HL-60/S4 (cell line): ENCODE results near the gene LRP3.

Experiments used
- in situ Hi-C: fragments of 300-500 bp; cut with MboI; formaldehyde crosslinking; loops from 2 replicates; pipeline ENCODE4 v1.14.3; 2022; ENCODE audit warnings: low sequenced_read_pairs

LRP3 gene

DNA sequence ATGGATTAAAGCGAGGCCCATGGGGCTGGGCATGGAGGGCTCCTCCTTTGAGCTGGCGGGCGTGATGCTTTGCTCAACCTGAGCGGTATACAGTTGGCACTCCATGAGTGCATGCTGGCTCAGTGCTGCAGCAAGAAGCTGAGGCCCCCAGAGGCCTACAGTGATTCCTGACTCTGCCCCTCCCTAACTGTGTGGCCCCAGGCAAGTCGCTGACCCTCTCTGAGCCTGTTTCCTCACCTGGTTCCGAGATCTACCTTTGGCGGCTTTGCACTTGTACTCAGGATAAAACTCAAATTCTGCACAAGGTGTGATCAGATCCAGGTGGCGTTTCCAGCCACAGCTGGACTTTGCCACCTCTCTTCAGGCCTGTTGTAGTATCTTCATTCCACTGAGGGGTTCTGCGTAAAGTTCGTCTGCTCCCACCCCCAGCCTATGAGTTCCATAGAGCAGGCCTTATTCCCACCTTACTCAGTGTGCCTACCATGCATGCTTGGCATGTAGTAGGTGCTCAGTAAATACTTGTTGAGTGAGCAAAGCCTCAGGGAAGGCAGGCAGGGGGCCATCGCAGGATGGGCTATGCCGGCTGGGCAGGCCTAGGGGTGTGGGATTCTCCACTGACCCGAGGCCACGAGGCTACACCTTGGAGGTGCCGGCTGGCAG lies 7.9 kb downstream of the LRP3 start:
- in situ Hi-C loops = no loop called here

DNA sequence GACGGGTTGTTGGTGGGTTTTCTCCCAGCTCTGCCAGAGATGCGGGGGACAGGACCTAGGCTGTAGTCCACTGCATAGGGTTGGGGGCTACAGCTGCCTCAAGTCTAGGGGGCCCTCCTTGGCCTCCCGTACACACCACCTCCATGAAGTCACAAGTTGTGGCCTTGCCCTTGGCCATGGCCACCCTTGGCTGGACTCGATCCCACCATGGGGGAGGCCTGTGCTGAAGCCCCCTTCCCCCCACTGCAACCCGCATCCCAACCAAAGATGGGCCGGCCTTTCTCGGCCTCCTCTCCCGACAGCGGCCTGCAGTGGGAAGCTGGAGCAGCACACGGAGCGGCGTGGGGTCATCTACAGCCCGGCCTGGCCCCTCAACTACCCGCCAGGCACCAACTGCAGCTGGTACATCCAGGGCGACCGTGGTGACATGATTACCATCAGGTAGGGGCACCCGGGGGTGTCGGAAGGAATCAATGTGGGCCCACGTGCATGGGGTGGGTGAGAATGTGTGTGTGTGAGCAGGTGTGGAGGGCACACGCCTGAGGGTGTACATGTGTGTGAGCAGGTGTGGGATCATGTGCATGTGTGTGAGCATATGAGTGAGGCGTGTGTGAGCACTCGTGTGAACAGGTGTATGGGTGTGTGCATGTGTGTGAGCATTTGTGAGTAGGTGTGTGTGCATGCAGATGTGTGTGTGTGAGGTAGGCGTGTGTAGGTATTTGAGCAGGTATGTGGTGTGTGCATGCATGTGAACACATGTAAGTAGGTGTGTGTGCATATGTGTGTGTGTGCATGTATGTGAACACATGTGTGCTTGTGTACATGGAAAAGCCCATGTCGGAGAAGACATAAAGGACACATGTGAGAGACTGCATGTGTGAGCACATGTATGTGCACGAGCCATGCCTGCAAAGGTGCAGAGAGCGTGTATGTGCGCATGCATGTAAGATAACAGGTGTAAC lies 8.7 kb downstream of the LRP3 start:
- in situ Hi-C loops = no loop called here

DNA sequence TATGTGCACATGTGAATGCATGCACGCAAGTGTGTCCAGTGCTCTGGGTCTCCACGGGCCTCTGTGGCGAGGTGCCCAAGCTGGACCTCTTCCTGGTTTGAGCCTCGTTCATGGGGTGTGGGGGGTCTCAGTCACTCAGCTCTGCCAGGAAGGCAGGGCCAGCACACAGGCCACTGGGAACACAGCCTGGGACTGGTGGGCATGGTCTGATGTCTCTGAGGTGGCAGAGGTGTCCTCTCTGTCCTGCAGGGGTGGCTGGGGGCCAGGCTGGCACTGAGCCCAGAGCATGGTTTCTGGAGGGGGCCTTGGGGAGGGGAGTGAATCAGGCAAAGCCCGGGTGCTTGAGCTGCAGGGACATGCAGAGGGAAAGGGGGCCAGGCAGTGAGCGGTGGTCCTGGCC lies 9.4 kb downstream of the LRP3 start:
- in situ Hi-C loops = no loop called here

DNA sequence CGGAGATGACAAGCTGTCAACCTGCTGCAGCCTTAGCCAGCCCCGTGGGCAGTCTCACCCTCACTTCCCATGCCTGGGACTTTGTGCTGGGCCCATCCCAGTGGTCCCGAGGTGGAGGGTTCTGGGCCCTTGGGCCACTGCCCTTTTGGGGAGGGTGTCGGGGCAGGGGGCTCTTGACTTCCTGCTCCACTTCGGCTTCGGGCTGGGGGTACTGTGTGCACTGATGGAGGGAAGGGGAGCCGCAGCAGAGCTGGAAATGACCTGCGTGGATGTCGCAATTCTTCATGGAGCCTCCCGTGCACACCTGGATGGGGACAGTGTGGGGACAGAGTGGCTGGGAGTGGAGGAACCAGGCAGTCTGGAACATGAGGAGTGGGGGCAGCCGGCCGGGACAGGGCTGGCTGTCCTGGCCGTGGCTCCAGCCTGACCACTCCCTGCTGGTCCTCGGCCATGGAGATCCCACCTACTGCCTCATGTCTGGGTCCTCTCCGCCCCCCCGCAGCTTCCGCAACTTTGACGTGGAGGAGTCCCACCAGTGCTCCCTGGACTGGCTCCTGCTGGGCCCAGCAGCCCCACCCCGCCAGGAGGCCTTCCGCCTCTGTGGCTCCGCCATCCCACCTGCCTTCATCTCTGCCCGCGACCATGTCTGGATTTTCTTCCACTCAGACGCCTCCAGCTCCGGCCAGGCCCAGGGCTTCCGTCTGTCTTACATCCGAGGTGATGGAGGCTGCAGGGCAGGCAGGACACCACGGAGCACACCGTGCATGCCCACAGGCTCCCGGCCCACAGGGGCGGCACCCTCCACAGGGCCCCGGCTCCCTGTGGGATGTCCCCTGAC lies 10.2 kb downstream of the LRP3 start:
- in situ Hi-C loops = no loop called here

DNA sequence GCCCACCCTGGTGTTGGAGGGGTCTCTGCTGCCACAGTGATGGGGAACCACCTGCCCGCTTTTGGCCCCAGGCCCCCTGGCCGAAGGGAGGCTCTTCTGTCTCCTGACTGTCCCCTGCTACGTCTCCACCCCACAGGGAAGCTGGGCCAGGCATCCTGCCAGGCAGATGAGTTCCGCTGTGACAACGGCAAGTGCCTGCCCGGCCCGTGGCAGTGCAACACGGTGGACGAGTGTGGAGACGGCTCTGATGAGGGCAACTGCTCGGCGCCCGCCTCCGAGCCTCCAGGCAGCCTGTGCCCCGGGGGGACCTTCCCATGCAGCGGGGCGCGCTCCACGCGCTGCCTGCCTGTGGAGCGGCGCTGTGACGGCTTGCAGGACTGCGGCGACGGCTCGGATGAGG lies 11.0 kb downstream of the LRP3 start:
- in situ Hi-C loops = no loop called here

DNA sequence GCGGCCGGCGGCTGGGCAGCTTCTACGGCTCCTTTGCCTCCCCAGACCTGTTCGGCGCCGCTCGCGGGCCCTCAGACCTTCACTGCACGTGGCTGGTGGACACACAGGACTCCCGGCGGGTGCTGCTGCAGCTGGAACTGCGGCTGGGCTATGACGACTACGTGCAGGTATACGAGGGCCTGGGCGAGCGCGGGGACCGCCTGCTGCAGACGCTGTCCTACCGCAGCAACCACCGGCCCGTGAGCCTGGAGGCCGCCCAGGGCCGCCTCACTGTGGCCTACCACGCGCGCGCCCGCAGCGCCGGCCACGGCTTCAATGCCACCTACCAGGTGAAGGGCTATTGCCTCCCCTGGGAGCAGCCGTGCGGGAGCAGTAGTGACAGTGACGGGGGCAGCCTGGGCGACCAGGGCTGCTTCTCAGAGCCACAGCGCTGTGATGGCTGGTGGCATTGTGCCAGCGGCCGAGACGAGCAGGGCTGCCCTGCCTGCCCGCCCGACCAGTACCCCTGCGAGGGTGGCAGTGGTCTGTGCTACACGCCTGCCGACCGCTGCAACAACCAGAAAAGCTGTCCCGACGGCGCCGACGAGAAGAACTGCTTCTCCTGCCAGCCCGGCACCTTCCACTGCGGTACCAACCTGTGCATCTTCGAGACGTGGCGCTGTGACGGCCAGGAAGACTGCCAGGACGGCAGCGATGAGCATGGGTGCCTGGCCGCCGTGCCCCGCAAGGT lies 11.6 kb downstream of the LRP3 start:
- in situ Hi-C loops = no loop called here

DNA sequence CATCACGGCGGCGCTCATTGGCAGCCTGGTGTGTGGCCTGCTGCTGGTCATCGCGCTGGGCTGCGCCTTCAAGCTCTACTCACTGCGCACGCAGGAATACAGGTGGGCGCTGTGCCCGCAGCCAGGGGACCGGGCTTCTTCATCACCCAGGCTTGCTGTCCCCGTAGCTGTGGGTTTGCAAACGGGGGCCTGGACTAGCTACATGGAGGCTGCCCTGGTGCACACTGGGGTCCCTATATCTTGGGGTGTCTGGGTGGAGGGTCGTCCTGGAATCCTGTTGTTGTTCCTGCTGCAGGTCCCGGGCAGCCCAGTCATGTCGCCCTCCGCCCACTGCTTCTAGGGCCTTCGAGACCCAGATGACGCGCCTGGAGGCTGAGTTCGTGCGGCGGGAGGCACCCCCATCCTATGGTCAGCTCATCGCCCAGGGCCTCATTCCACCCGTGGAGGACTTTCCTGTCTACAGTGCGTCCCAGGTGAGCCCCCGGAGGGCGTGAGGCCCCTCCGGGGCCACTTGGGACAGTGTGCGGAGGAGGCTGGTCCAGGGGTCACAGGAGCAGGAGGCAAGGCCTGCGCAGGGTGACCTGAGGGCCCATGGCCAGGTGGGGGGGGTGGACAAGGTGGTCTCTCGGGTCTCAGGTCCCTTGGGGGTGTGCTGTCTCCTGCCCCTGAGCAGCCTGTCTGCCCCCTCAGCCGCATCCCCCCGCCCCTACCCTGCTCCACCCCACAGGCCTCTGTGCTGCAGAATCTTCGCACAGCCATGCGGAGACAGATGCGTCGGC lies 12.3 kb downstream of the LRP3 start:
- in situ Hi-C loops = no loop called here

DNA sequence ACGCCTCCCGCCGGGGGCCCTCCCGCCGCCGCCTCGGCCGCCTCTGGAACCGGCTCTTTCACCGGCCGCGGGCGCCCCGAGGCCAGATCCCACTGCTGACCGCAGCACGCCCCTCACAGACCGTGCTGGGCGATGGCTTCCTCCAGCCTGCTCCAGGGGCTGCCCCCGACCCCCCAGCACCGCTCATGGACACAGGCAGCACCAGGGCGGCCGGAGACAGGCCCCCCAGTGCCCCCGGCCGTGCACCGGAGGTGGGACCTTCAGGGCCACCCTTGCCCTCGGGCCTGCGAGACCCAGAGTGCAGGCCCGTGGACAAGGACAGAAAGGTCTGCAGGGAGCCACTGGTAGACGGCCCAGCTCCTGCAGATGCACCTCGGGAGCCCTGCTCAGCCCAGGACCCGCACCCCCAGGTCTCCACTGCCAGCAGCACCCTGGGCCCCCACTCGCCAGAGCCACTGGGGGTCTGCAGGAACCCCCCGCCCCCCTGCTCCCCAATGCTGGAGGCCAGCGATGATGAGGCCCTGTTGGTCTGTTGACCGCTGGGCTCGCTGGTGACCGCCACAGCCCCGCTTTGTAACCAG lies 13.0 kb downstream of the LRP3 start:
- in situ Hi-C loops = no loop called here

DNA sequence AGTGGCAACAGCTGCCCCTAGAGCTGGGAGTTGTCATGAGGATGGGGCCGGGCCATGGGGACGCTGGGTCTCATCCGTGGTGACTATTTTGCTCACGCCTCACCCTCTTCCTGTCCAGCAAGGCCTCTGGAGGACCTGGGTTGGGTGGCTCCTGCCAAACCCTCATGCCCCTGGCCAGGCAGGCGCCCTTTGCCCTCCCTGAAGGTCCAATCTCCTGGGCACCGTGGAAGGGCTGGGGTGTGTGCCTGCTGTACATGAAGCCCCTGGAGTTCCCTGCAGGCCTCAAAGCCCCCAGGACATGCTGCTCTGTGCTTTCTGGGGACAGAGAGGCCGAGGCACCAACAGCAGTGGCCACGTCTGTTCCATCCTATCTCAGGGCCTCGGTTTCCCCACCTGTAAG lies 13.8 kb downstream of the LRP3 start:
- in situ Hi-C loops = no loop called here

DNA sequence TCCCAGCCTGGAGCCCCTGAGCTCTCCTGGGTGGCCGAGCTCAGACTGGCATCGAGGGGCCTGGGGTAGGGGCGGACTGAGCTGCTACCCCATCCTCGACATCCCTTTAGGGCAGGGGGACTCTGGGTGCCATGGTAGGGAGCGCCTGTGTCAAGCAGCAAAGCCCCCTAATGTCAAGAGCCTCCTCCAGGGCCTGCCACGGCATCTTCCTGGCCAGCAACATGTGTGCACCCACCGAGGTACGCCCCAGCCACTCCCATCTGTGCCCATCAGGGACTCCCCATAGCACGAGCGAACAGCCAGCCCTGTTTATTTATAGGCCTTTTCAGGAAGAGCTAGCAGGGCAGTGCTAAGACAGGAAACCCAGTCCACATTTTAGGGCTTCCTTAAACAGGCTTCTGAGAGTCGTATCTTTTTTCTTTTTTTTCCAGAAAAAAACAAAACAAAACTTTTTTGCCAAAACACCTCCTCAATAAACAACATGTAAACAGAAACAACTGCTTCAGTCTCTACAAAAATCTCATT lies 14.3 kb downstream of the LRP3 start:
- in situ Hi-C loops = no loop called here

DNA sequence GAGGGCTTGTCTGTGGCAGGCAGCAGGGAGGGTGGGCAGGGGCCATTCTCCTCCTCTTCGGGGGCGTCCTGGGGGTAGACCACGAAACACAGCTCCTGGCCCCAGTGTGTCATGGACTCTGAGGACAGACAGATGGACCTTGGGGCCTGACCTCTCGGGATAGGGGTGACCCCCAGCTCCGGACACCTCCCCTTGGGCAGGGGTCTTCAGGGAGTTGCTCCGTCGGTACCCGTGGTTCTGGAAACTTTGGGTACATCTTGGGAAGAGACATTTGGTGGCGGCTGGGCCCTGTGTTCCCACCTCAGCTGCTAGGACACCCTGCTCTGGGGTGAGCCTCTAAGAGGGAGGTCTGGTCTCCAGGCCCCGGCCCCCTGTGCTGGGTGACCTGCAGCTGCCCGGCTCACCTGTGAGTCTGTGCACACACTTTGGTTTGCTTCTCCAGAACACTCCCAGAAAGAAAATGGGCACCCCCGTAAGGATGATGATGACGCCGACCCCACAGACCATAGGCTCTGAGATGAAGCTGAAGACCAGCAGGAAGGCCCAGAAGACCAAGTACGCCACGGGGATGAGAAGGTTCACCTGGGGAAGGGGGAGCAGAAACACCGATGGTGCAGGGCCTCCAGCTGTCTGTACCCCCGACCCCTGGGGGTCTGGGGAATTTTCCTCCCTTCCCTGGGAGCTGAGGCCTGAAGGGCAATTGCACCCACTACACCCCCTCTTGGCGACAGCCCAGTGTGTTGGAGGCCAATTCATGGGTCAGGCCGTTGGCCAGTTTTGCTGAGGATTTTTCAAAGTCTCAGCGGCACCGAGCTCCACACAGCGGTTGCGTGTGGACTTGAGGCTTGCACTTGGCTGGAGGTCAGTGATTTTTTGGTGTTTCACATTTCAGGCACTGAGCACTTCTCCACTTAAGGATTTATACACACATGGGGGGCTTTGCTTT lies 15.0 kb downstream of the LRP3 start:
- in situ Hi-C loops = no loop called here

DNA sequence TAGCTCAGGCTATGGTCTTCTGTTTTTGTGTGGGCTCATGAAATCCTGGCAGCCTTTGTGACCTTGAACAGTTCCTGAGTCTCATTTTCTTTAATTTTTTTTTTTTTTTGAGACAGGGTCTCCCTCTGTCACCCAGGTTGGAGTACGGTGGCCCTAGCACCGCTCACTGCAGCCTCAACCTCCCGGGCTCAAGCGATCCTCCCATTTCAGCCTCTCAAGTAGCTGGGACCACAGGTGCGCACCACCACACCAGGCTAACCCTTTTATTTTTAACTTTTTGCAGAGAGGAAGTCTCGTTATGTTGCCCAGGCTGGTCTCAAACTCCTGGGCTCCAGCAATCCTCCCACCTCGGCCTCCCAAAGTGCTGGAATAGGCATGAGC lies 15.7 kb downstream of the LRP3 start:
- in situ Hi-C loops = loop anchor here (10.0 kb wide), 1 partner anchor 555 kb away; no protein-coding TSS in a partner anchor

DNA sequence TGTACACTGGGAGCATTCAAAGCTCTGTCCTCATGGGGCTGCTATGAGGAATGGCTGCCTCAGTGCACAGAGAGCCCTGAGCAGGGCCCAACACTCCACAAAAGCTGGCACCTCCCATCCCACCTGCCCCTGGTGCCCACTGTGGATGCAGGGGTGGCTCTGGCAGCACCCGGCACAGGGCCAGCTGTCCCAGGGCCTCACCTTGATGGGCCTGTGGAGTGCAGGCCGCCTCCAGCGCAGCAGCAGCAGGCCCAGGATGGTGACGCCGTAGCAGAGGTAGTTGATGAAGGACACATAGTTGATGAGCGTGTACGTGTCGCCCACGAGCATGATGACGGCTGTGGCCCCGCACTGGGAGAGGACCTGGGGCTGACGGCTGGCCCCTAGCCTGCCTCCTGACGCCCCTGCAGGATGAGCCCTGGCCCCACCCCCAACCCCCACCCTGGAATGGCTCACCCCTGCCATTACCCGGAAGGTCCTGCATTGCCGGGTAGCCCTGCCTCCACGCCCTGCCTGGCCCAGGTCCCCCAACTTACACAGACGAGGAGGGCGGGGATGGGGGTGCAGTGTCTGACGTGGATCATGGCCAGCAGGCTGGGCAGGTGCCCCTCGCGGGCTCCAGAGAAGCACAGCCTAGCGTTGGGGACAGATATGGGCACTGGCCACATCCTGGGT lies 16.3 kb downstream of the LRP3 start:
- in situ Hi-C loops = loop anchor here (10.0 kb wide), 1 partner anchor 554 kb away; no protein-coding TSS in a partner anchor

DNA sequence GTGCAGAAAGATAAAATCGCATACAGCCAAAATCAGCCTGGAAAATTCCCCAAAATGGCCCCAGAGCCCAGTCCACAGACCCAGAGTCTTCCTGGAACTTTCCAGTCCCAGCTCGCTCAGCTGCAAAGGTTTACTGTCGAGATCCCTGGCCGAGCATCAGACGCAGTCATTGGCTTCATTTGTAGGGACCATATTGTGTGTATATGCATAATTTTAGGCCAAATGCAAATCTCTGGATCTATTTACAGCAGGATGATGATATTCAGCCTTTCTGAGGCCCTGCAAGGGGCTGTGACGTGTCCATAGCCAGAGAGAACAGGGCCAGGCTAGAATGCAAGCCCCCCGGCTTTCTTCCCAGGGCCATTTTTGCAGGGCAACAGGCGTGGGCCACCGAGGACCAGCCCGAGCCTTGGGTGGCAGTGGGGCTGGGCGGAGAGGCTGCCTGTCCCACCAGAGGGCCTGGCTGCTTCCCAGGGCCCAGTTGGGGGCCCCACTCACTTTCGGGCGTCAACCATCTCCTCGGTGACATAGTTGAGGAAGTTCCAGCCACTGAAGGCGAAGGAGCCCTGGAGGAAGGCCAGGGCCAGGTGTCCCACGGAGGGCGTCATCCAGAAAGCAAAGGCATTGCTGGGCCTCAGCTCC lies 17.8 kb downstream of the LRP3 start:
- in situ Hi-C loops = loop anchor here (10.0 kb wide), 1 partner anchor 553 kb away; no protein-coding TSS in a partner anchor

DNA sequence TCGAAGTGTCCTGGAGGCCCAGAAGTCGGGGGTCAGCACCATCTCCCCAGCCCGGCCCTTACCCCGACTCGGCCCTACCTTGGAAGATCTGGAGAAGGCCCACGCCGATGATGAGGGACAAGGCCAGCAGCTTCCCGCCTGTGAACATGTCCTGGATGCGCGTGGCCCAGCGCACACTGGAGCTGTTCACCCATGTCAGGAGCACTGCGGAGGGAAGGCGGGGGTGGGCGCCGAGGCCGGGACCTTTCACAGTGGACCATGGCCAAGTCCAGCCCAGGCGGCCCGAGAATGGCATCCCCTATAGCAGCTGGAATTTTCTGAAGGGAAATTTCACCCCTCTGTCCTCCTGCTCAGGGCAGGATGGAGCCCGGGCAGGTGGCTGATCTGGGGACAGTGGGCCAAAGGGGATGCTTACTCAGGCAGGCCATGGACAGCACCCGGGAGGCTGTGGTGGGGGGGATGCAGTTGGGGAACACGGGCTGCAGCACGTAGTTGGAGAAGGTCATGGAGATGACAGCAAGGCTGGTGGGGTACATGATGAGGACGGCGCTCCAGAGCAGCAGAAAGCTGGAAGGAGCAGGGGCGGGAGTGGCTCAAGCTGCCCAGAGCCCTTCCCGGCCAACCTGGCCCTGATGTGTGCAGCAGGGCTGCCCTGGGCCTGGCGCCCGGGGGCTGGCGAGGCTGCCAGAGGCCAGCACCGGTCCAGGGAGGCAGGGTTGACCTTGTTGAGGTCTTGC lies 18.5 kb downstream of the LRP3 start:
- in situ Hi-C loops = loop anchor here (10.0 kb wide), 1 partner anchor 552 kb away; no protein-coding TSS in a partner anchor

DNA sequence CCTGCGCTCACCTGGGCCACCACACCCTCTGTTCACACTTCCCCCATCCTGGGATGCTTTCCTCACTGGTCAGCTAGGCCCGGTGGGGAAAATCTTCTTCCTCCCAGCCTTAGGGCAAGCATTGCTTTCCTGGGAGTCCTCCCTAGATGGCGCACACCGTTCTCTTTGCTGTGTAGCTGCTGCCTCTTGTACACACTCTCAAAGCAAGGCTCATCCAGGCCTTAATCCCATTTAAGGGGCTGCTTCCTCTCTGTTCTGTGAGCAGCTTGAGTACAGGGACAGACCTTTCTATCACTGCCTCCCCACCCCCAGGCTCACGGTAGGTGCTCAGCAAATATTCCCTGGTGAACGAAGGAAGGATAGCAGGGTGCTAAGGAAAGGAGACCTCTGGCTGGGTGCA lies 20.5 kb downstream of the LRP3 start:
- in situ Hi-C loops = loop anchor here (10.0 kb wide), 1 partner anchor 550 kb away; no protein-coding TSS in a partner anchor
